ENCODE results near the gene RIN2. TPM values are rescaled to one million over a fixed set of nuclear protein-coding genes. Genes with fewer than 3 reads are reported as not detected.

Gene RIN2, protein sequence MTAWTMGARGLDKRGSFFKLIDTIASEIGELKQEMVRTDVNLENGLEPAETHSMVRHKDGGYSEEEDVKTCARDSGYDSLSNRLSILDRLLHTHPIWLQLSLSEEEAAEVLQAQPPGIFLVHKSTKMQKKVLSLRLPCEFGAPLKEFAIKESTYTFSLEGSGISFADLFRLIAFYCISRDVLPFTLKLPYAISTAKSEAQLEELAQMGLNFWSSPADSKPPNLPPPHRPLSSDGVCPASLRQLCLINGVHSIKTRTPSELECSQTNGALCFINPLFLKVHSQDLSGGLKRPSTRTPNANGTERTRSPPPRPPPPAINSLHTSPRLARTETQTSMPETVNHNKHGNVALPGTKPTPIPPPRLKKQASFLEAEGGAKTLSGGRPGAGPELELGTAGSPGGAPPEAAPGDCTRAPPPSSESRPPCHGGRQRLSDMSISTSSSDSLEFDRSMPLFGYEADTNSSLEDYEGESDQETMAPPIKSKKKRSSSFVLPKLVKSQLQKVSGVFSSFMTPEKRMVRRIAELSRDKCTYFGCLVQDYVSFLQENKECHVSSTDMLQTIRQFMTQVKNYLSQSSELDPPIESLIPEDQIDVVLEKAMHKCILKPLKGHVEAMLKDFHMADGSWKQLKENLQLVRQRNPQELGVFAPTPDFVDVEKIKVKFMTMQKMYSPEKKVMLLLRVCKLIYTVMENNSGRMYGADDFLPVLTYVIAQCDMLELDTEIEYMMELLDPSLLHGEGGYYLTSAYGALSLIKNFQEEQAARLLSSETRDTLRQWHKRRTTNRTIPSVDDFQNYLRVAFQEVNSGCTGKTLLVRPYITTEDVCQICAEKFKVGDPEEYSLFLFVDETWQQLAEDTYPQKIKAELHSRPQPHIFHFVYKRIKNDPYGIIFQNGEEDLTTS
- 10.6 and 18.4 TPM in 2 replicates for total RNA-seq (2014; rRNA removed; shearing (Covaris generic))

DNA sequence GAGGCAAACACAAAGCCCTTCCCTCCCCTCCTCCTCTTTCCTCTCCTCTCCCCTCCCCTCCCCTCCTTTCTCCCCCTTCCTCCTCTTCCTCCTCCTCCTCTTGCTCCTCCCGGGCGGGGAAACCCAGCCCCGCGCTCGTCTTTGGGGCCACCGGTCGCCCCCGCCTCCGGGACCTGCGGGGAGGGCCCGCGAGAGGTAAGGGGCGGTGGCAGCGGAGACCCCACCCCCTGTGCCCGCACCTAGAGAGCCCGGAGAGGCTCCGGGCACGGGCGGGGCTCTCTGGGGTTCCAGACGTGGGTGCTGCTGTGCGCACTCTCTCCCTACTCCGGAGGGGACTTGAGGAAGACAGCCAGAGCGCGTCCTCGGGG, at the start of gene RIN2:
RIN2 (plus strand) TSS at position 126 of the 368 bp plus-strand sequence. CDS start 131,344 bp downstream, outside the sequence.
- no peak for DNase-seq (ENCODE audit: low read depth)

DNA sequence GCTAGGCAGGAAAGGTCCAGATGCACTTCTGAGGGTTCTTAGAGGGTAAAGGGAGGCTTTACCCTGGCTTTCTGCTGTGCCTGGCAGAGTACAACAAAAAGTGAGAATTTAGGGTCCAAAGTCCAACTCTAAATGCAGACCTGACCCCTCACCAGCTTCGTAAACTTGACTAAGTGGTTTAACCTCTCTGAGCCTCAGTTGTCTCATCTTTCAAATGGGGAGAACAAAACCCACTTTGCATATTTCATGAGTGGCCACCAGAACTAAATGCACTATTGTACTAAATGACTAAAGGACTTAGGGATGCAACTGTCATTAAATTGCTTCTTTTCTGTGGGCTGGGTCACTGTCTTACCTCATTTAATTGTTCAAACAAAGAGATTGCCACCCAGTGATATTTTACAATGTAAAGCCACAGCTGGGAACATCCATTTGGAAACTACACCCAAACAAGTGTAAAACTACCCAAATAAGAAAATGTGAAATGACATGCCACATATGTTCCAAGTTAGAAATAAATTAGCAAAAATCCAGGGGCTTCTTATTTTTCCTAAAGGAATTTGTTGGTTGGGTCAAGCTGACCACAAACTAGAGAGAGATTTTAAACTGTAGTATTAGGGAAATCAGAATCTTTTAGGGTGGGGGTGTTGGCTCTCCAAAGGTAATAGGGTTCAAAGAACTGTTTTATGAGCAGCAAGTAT, 48.3 kb upstream of the RIN2 start:
- DNase-seq (ENCODE audit: low read depth) = no peak

DNA sequence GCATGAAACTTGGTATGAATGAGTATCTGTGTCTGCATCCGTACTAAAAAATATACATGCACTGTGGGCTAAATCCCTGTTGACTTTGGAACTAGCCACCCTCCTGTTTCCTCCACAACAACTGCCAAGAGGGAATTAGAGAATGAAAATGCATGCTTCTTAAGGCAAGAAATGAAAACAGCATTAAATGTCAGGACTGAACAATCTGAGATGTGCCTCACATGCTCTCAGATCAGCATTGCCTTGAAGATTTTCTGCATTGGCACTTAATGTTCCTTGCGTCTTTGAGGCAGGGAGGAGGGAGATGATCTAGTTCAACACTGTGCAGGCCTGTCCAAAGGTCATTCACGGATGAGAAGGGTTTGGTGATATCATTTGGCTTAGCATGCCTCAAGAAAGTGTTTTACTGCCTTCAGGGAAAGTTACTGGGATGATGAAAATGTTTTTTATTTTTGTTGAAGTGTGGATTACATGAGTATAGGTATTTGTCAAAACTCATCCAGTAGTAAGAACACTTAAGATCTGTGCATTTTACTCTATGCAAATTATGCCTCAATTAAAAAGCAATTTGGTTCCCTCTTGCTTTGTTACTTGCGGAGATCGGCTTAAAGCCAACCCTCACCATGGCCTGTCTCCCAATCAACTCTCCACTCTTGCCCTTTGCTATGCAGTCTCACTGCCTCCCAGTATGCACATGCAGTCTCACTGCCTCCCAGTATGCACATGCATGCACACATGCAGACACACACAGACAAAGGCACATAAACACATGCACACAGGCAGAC, 47.5 kb upstream of the RIN2 start:
- no peak for DNase-seq (ENCODE audit: low read depth)

DNA sequence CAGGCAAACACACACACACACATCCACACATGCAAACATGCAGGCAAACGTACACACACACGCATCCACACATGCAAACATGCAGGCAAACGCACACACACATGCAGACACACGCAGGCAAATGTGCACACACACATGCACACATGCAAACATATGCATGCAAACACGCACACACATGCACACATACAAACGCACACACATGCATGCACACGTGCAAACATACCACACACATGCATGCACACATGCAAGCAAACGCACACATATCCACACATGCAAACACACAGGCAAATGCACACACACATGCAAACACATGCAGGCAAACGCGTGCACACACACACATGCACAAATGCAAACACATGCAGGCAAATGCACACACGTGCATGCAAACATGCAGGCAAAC, 46.9 kb upstream of the RIN2 start:
- no peak for DNase-seq (ENCODE audit: low read depth)

DNA sequence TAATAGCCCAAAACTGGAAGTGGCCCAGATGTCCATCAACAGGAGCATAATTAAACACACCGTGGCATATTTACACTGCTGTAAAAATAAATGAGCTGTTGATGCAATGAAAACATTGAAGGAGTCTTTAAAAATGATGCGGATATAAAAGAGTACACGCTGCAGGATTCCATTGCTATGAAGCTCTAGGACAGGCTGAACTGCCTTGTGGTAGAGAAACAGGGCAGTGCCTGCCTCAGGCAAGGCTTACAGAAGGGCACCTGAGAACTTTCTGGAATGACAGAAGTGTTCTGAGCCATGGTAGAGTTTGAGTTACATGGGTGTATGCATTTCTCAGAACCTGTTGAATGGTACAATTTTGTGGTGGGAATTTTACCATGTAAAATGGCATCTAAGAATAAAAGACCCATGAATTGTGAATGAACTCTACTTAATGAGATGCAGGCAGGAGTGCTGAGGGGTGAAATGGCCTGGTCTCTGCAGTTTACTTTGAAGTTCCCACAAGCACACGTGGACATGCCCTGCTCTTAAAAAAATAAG, 45.3 kb upstream of the RIN2 start:
- no peak for DNase-seq (ENCODE audit: low read depth)

DNA sequence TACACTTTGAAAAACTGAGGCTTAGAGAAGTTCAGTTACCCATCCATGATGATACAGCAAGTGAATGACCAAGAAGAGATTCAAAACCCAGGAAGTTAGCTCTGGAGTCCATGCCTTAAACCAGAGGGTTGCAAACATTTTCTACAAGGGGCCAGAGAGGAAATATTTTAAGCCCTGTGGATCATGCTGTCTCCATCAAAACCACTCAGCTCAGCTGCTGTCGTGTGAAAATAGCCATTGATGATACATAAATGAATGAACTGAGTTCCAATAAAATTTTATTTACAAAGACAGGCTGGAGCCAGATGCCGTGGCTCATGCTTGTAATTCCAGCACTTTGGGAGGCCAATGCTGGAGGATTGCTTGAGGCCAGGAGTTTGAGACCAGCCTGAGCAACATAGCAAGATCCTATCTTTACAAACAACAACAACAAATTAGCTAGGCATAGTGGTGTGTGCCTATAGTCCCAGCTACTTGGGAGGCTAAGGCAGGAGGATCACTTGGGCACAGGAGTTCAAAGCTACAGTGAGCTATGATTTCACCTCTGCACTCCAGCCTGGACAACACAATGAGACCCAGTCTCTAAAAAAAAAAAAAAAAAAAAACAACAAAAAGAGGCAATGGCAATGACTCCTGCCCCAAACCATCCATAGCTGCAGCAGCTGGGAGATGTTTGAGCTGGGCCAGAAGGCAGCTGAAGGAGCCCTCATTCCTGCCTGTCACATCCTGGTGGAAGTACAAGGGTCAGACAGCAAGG, 44.1 kb upstream of the RIN2 start:
- DNase-seq (ENCODE audit: low read depth) = no peak

DNA sequence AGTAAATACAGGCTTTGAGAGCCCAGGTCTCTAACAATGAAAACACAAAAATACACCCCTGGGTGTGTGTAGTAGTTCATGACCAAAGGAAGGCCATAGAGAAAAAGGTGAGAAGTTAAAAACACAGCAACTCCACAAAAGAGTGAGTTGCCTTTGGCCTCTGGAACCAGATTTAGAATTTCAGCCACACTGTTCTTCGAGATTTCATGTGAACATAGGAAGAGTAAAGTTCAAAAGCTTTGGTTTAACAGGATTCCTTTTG, 43.5 kb upstream of the RIN2 start:
- no peak for DNase-seq (ENCODE audit: low read depth)

DNA sequence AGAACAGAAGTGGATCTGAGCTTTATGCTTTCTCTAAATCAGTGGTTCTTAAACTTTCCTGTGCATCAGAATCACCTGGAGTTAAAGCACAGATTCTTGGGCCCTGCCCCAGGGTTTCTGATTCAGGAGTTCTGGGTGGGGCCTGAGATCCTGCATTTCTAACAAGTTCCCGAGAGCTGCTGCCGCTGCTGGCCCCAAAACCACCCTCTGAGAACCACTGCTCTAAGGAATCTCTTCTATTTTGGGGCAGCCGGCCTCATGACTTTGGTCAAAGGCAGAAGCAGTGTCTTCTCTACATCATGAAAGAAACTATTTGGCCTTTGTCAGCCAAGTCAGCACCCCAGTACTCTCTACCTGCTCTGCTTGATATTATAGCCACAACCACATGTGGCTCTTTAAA, 42.1 kb upstream of the RIN2 start:
- DNase-seq (ENCODE audit: low read depth) = no peak

DNA sequence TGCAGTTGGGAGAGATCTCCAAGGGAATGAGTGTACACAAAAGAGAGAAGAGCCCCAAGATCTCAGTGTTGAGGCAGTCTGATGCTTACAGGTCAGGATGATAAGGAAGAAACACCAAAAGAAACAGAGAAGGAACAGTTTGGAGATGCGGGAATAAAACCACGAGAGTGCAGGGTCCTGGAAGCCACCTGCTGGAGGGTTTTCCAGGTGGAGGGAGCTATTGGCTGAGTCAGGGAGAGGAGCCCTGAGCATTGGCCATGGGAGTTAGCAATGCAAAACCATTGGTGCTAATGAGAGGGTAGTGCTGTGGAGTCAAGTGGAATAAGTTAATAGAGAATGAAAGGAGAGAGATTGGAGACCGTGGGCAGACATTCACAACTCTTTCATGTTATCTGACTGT, 39.2 kb upstream of the RIN2 start:
- no peak for DNase-seq (ENCODE audit: low read depth)

DNA sequence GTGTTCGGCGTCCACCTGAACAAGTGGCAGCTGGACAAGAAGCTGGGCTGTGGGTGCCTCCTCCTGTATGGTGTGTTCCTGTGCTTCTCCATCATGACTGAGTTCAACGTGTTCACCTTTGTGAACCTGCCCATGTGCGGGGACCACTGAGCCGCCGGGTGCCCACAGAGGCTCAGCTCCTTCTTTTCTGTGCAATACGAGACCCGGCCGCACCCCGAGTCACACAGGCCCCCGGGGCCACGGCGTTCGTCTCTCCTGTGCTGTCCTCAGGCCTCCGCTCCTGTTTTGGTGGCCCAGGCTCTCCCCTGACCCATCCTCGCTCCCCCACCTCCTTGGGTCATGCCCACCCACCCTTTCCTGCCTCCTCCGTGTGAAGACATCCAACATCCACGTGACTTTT, 37.1 kb upstream of the RIN2 start:
- no peak for DNase-seq (ENCODE audit: low read depth)

DNA sequence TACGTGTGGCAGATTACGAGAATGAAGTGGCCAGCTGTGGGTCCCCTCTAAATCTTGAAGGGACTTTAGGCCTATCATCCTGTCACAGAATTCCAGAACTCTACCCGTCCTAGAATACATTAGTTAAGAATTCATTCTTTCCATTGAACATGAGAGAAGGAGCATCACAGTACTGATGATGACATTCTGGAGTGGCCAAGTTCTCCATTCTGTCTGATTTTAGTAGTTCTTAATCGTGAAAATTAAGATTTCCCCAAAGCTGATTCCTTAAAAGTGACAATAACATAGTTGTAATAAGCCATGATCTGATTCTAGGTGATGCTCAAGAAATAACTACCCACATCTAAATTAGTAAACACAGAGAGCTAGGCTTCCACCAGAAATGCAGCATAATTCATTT, 35.0 kb upstream of the RIN2 start:
- DNase-seq (ENCODE audit: low read depth) = no peak

DNA sequence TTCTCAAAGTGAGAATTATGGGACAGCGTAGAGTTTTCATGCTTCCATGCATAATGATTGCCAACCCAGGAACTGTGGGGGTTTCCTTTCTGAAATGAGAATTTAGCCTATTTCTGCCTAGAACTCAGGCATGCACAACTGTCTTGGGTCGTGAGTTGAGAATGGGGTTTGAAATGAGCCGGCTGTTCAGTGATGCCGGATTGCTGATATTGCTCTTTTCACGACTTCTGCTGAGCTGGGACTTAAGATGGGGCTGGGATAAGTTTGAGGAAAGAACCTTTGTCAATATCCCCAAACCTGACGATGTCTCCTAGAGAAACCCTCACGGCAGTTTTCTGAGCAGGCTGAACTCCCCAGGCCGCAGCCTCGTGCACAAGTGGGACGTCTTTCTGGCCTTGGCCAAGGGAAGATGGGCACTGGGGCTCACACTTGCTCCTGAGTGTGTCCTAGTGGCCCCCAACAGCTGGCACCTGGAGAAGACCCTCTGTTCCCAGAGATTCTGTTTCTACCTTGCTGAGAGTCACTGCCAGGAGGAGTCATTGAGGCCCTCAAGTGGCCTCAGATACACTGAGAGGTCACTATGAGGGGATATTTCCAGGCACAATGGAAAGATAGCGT, 34.1 kb upstream of the RIN2 start:
- no peak for DNase-seq (ENCODE audit: low read depth)

DNA sequence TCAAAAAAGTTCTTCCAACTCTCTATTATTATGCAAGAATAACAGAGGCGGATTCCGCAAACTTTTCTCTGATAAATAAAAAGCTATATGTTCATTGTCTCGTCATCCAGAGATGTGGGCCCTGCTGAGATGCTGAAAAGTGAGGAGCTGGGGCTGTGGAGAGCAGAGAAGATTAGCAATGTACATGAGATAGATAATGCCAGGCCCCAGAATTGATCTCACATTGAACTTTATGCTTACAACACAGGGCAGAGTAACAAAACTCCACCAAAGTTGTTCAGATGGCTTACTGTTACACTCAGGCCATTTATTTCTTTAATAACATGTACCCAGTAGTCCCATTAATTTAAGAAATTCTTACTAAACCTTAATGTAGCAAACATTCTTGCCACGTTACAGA, 32.7 kb upstream of the RIN2 start:
- no peak for DNase-seq (ENCODE audit: low read depth)

DNA sequence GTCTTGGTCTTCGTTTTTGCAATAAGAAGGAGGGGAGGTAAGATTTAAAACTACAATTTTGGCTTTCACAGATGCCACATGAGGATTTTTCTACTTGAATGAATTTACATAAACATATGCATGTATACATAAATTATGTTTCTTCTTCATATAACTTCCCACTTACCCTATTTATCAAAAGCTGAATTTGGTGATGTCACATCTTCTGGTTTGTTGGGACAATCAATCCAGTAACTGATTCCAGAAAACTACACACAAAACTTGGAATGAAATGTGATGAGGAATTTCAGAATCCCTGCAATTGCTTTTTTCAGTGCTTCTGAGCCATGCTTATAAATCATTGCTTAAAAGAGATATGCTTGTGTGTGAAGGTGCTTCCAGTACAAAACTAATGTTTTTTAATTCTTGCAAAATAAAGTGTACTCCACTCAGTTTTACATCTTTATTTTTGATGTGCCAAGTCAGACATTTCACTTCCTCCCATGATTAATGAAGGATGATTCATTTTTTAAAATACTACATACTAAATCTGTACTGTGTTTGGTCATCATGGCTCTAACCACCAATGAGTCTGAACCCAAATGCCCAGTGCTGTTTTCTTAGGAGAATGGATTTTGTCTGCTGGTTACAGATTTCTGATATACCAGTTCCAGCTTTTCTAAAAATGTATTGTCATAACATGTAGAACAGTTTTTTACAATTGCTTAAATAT, 32.1 kb upstream of the RIN2 start:
- DNase-seq (ENCODE audit: low read depth) = peak; percentile 4

DNA sequence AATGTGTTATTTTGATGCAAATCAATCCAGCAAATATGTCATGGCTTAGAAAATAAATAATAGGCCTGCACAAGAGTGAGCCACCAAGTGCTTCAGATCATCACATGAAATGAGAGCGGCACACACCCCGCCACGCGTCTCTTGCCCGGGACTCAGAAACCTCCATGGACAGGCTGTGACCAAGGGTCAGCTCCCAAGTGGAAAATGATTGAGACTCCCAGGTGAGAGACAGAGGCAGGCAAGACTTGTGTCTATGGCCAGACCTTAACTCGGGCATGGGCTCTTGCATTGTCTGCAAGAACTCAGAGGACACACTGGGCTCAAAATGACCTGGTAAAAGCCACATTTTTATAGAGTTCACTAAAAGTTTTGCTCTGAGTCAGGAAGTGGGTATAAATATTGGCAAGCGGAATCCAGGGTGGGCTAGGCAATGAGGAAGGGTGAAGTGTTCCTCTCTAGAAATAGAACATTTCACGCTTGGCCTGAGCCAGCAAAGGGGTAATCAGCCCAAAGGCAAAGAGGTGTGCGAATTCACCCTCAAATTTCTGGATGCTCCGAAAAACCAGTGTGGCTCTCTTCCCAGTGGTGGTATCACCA, 30.7 kb upstream of the RIN2 start:
- DNase-seq (ENCODE audit: low read depth) = no peak

DNA sequence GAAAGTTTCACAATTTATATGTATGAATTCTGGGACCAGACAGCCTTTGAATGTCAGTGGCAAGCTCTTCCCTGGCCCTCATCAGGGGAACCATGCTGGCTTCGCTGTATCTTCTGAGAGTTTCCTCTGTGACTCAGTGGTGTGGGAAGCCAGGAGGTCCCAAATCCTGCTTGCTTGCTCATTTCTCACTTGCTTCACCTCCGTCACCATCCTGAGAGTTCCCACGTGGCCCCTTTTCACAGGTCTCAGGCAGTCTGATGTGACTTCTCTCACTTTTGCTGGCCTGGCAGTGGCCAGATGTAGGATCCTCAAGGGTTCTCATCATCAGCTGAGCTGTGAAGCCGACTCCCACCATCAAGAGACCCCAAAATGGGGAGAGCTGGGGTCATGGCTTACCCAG, 28.4 kb upstream of the RIN2 start:
- DNase-seq (ENCODE audit: low read depth) = no peak

DNA sequence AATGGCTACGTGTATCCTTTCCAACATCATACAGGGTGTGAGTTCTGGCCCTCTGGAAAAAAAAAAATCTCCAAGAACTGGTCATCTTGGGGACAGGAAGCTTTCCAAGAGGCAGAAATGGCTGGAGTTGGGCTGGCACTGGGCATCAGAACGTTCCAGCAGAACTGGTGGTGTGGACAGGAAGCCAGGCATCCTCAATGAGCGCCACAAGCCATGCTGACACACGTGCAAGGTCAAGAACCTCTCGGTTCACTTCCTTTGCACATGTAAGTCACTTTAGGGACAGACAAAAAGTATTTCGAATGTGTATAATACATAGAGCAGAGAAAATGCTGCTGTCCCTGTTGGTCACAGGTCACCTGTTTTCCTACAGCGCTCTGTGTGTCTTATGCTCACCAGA, 27.4 kb upstream of the RIN2 start:
- DNase-seq (ENCODE audit: low read depth) = no peak

DNA sequence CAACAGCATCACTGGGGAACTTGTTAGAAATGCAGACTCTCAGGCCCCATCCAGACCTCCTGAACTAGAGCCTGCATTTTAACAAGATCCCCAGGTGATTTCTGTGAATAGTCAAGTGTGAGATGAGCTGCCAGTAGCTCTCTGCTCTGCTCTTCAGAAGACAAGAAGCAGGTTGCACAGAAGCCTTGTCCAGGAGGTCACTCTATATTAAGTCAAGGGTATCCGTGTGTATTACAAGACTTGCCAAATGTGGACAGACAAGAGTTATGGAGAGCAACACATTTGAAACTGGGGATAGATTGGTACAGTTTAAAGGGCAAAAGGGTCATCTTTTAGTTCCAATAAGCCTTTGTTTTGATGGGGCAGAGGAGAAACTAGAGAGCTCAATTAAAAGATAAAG, 23.2 kb upstream of the RIN2 start:
- no peak for DNase-seq (ENCODE audit: low read depth)

DNA sequence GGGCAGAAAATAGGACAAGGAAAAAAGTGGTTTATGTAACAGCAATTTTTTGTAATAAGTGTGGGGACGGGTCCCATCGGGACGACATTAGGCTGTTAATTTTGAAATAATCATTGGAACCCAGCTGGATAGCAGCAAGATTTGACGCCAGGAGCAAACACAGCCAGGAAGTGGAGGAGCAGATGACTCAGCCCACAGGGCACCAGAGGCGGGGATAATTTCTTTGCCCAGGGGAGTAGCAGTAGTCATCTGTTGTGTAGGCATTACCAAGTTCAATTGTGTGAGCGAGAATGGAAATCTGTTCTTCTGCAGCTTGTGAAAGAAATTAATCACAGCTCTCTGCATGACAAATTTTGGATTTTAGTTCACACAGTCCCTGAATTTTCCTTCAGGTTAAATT, 22.6 kb upstream of the RIN2 start:
- peak; percentile 87 for DNase-seq (ENCODE audit: low read depth)

Data from Daoy (cell line).